ENCODE data around the gene PKNOX2. TPM values are rescaled to one million over a fixed set of nuclear protein-coding genes. Genes with fewer than 3 reads are reported as not detected.

PKNOX2 gene
- total RNA-seq, 4 donors from 2014 or later, result 0.51 to 4.3 (median 2.3) TPM

GRCh38 chr11:125371431-125371935 lies 206.9 kb downstream of the PKNOX2 start:
- TF ChIP-seq, protein P1, sequence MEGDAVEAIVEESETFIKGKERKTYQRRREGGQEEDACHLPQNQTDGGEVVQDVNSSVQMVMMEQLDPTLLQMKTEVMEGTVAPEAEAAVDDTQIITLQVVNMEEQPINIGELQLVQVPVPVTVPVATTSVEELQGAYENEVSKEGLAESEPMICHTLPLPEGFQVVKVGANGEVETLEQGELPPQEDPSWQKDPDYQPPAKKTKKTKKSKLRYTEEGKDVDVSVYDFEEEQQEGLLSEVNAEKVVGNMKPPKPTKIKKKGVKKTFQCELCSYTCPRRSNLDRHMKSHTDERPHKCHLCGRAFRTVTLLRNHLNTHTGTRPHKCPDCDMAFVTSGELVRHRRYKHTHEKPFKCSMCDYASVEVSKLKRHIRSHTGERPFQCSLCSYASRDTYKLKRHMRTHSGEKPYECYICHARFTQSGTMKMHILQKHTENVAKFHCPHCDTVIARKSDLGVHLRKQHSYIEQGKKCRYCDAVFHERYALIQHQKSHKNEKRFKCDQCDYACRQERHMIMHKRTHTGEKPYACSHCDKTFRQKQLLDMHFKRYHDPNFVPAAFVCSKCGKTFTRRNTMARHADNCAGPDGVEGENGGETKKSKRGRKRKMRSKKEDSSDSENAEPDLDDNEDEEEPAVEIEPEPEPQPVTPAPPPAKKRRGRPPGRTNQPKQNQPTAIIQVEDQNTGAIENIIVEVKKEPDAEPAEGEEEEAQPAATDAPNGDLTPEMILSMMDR (IDR thresholded peaks at IDR 0.05; ENCODE audit: low read depth), result no peak

- TF ChIP-seq, protein P1 (IDR thresholded peaks at IDR 0.05; ENCODE audit: low read depth), result no peak
Observed at GRCh38 chr11:125372088-125372487, 207.5 kb downstream of the PKNOX2 start.

- TF ChIP-seq, protein P1 (IDR thresholded peaks at IDR 0.05; ENCODE audit: low read depth), result no peak
Observed at GRCh38 chr11:125372911-125373310, 208.4 kb downstream of the PKNOX2 start.

GRCh38 chr11:125373426-125374391 lies 209.2 kb downstream of the PKNOX2 start:
- TF ChIP-seq, protein P1 (IDR thresholded peaks at IDR 0.05; ENCODE audit: low read depth), result no peak

- TF ChIP-seq, protein P1 (IDR thresholded peaks at IDR 0.05; ENCODE audit: low read depth), result no peak
Observed at GRCh38 chr11:125374398-125374797, 209.8 kb downstream of the PKNOX2 start.

DNA sequence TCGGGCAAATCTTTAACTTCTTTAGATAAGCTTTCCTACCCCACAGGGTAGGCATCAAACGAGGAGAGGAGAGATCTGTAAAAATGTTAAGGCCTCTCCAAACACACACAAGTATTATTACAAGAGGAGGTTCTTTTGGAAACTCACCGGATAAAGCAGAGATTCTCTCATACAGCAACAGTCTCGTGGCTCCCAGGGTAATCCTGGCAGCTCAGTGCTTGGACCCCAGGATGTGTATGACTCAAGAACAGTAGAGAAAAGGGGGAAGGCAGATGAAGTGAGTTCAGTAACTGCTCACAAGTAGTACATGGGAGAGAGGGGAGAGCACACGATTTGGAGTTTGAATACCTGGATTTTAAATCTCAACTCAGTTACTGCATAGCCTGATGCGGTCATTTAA lies 210.6 kb downstream of the PKNOX2 start:
- TF ChIP-seq, protein P1 (IDR thresholded peaks at IDR 0.05; ENCODE audit: low read depth), result no peak

GRCh38 chr11:125376117-125376516 lies 211.6 kb downstream of the PKNOX2 start:
- TF ChIP-seq, protein P1 (IDR thresholded peaks at IDR 0.05; ENCODE audit: low read depth), result no peak
